ENCODE data around the gene FMN1. TPM values are rescaled to one million over a fixed set of nuclear protein-coding genes. Genes with fewer than 3 reads are reported as not detected.

The FMN1 gene
- total RNA-seq, 1 donor from 2014 or later = 1.6 TPM

DNA sequence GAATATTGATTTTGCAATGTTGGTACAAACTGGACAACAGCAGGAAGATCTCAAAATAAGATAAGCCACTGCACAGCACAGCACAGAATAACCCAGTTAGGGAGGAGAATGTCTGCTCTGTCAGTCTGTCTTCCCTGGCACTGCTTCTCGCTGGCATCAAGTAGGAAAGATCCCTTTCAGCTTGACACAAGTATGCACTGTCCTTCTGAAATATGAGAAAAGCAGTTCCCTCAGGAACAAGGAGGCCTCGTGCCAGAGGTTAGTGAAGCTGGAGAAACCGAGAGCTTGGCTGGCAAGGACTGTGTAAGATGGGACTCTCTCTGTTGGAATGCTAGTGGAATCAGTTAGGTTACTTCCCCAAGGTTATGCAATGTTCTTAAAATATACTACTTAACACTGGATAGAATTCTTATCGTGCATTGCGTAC, 59.1 kb downstream of the FMN1 start:
- TF ChIP-seq, protein P1, sequence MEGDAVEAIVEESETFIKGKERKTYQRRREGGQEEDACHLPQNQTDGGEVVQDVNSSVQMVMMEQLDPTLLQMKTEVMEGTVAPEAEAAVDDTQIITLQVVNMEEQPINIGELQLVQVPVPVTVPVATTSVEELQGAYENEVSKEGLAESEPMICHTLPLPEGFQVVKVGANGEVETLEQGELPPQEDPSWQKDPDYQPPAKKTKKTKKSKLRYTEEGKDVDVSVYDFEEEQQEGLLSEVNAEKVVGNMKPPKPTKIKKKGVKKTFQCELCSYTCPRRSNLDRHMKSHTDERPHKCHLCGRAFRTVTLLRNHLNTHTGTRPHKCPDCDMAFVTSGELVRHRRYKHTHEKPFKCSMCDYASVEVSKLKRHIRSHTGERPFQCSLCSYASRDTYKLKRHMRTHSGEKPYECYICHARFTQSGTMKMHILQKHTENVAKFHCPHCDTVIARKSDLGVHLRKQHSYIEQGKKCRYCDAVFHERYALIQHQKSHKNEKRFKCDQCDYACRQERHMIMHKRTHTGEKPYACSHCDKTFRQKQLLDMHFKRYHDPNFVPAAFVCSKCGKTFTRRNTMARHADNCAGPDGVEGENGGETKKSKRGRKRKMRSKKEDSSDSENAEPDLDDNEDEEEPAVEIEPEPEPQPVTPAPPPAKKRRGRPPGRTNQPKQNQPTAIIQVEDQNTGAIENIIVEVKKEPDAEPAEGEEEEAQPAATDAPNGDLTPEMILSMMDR (IDR thresholded peaks at IDR 0.05; ENCODE audit: unreplicated experiment) = no peak
- peaks cover 3% of the 10 kb centered on the region for H3K27me3 Mint-ChIP-seq (ENCODE audit: low read depth)
- H3K4me1 Mint-ChIP-seq = peaks cover 17% of the 10 kb centered on the region
- no peaks in the 10 kb centered on the region for H3K9me3 Mint-ChIP-seq
- H3K4me3 Mint-ChIP-seq = no peak overlapping the region
- H3K36me3 Mint-ChIP-seq = no peaks in the 10 kb centered on the region
- no peak overlapping the region for H3K27ac Mint-ChIP-seq
- no peak for DNase-seq (ENCODE audit: low spot score in 2 of 2, unreplicated experiment in 2 of 2)

DNA sequence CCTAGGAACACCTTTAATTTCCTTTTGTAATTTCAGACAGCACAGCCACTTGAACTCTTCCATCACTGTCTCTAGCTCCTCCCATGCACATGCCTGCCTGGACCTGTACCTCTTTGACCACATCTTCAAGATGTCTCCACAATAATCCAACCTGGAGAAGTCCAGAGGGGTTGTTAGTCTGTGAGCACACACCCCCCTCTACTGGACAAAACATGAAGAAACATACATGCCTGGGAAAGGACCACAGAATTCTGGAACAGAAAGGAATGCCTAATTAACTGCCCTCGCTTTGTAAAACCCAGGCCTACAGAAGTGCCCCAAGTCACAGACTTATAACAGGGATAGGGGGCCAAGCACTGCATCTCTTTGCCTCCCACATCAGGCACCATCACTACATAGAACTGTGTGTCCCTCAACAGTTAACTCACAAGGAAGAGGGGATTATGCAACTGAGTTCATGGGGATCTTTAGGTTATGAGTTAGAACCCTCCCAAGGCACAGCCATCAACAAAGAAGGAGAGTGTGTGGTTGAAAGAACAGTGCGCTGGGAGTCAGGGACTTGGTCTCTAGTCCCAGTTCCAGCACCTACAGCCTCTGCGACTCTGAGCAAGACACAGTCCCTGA, 61.7 kb downstream of the FMN1 start:
- H3K36me3 Mint-ChIP-seq = no peaks in the 10 kb centered on the region
- no peaks in the 10 kb centered on the region for H3K9me3 Mint-ChIP-seq
- no peak overlapping the region for H3K4me3 Mint-ChIP-seq
- no peak overlapping the region for H3K27ac Mint-ChIP-seq
- H3K4me1 Mint-ChIP-seq = peaks cover 17% of the 10 kb centered on the region
- DNase-seq (ENCODE audit: low spot score in 2 of 2, unreplicated experiment in 2 of 2) = no peak
- H3K27me3 Mint-ChIP-seq (ENCODE audit: low read depth) = peaks cover 3% of the 10 kb centered on the region
- TF ChIP-seq, protein P1 (IDR thresholded peaks at IDR 0.05; ENCODE audit: unreplicated experiment) = peak; percentile 60

DNA sequence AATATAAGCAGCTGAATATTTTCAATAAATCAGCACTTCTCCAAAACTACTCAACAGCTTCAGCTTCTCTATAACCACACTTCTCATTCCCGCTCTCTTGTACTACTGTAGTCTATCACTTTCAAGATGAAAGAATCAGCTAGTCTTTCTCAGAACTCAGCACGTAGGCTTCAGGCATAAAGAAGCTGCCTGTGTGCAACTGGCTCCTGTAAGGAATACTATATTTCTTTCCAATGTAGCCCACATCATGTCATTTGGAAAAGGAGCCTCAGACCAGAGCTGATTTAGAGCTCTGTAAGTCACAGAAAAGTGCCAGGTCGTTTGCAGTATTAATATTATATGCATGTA, 62.3 kb downstream of the FMN1 start:
- TF ChIP-seq, protein P1 (IDR thresholded peaks at IDR 0.05; ENCODE audit: unreplicated experiment) = no peak
- H3K4me1 Mint-ChIP-seq = peaks cover 18% of the 10 kb centered on the region
- no peak overlapping the region for H3K4me3 Mint-ChIP-seq
- H3K27ac Mint-ChIP-seq = no peak overlapping the region
- H3K27me3 Mint-ChIP-seq (ENCODE audit: low read depth) = peaks cover 3% of the 10 kb centered on the region
- no peaks in the 10 kb centered on the region for H3K9me3 Mint-ChIP-seq
- no peak for DNase-seq (ENCODE audit: low spot score in 2 of 2, unreplicated experiment in 2 of 2)
- H3K36me3 Mint-ChIP-seq = no peaks in the 10 kb centered on the region

DNA sequence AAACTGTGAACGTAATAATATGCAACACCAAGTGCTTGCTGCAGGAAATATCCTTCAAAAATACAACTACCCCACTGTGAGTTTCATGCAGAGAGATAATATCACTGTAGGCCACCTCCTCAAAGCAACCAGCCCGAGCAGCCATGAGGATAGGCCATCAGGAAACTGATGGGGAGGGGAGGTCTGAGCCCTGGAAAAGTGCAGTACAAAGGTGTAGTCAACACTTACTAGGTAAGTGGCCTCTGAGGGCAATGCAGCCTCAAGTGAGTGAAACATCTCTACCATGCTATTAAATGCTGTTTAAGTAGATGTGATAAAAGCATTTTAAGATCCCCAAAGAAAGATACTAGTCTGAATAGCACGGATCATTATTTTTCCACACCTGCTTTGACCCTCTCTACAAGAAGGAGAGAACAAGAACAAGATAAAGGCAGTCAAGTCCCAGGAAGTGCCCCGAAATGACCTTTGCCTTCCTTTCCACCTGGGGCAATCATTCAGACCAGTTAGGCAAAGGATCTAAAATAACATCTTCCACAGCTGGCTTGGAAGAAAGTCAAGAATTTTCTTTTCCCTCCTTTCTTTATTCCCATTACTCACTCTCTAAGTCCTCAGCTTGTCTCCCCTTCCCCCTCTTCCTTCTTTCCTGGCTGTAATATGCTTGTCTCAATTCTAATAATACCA, 62.8 kb downstream of the FMN1 start:
- H3K4me1 Mint-ChIP-seq = peaks cover 24% of the 10 kb centered on the region
- TF ChIP-seq, protein P1 (IDR thresholded peaks at IDR 0.05; ENCODE audit: unreplicated experiment) = no peak
- no peaks in the 10 kb centered on the region for H3K36me3 Mint-ChIP-seq
- no peaks in the 10 kb centered on the region for H3K9me3 Mint-ChIP-seq
- no peak overlapping the region for H3K27ac Mint-ChIP-seq
- no peak overlapping the region for H3K4me3 Mint-ChIP-seq
- DNase-seq (ENCODE audit: low spot score in 2 of 2, unreplicated experiment in 2 of 2) = no peak
- peaks cover 3% of the 10 kb centered on the region for H3K27me3 Mint-ChIP-seq (ENCODE audit: low read depth)

DNA sequence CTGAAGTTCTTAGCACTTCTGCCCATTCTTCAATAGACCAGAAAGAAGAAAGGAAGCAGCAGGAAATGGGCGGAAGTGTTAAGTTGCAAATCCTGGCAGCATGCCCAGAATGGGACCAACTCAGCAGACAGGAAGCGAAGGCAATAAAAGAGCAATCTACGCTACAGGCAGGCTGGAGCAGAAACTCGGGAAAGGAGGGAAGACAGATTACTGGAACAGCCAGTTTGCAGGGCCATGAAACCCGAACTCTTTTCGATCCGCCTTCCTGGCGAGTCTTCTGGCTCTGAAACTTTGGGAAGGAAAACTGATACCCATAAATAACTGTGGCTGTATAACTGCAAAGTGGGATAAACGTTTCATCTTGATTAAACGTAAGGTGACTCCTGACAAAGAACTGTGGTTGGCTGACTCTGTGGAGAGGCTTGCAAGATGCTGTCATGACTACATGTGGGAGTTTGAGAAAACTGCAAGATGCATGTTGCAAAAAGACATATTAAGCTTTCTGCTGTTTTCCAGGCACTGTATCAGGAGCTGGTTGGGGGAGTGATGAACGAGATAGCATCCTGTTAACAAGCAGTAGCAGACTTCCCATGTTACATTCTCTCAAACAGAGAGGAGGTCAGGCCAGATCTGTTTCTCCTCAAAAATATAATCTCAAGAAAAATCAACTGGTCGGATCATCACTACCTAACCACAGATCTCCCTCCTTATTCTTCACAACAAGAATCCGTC, 67.8 kb downstream of the FMN1 start:
- Mint-ChIP-seq H3K27ac (peak overlapping the region; percentile 27), H3K36me3 (no peaks in the 10 kb centered on the region), H3K4me1 (peaks cover 20% of the 10 kb centered on the region), H3K9me3 (peaks cover 5% of the 10 kb centered on the region), H3K27me3 (ENCODE audit: low read depth) (peaks cover 6% of the 10 kb centered on the region), H3K4me3 (no peak overlapping the region)
- peak; percentile 63 to 73 for DNase-seq (ENCODE audit: low spot score in 2 of 2, unreplicated experiment in 2 of 2)
- TF ChIP-seq, protein P1 (IDR thresholded peaks at IDR 0.05; ENCODE audit: unreplicated experiment) = no peak

All from mesothelial cell of epicardium (in vitro differentiated cells).